Measurements from ENCODE around the gene CCNY. TPM values are rescaled to one million over a fixed set of nuclear protein-coding genes. Genes with fewer than 3 reads are reported as not detected.

CCNY gene
- total RNA-seq, 1 experiment from 2014 or later, result 59.1 TPM

DNA sequence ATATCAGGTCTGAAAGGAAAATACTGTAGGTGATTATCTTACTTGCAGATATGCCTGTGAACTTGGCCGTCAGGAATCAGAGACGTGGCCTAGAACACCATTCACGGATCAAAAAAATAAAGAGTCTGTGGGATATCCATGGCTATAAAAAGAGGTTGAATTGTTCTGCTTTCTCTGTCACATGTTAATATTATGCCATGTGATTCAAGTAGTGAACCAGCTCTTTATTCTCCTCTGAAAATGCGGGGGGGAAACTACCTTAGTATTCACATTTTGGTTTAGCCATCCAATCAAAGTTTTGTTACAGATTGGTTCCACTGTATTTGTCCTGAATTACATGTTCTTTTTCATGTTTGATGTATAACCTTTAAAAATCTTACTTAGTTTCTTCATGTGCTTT is 120.5 kb downstream of the CCNY start:
- no TSS peak for BruUV-seq (replicated peaks)
- Mint-ChIP-seq H3K27me3 (ENCODE audit: unreplicated experiment) (no peaks in the 10 kb centered on the region), H3K4me3 (ENCODE audit: low read depth, unreplicated experiment) (no peak overlapping the region), H3K27ac (ENCODE audit: unreplicated experiment) (no peak overlapping the region), H3K4me1 (ENCODE audit: low read depth, unreplicated experiment) (peaks cover 24% of the 10 kb centered on the region), H3K9me3 (ENCODE audit: low read depth, unreplicated experiment) (no peaks in the 10 kb centered on the region), H3K36me3 (ENCODE audit: insufficient read depth, unreplicated experiment) (peaks cover 3% of the 10 kb centered on the region)
- TF ChIP-seq, protein P1, sequence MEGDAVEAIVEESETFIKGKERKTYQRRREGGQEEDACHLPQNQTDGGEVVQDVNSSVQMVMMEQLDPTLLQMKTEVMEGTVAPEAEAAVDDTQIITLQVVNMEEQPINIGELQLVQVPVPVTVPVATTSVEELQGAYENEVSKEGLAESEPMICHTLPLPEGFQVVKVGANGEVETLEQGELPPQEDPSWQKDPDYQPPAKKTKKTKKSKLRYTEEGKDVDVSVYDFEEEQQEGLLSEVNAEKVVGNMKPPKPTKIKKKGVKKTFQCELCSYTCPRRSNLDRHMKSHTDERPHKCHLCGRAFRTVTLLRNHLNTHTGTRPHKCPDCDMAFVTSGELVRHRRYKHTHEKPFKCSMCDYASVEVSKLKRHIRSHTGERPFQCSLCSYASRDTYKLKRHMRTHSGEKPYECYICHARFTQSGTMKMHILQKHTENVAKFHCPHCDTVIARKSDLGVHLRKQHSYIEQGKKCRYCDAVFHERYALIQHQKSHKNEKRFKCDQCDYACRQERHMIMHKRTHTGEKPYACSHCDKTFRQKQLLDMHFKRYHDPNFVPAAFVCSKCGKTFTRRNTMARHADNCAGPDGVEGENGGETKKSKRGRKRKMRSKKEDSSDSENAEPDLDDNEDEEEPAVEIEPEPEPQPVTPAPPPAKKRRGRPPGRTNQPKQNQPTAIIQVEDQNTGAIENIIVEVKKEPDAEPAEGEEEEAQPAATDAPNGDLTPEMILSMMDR (IDR thresholded peaks at IDR 0.05; ENCODE audit: unreplicated experiment), result no peak
- intact Hi-C loops (cut with micrococcal nuclease; ENCODE audit: unreplicated experiment), result no loop called here
- no peak for DNase-seq
- CTCF ChIA-PET, result no interaction called here

DNA sequence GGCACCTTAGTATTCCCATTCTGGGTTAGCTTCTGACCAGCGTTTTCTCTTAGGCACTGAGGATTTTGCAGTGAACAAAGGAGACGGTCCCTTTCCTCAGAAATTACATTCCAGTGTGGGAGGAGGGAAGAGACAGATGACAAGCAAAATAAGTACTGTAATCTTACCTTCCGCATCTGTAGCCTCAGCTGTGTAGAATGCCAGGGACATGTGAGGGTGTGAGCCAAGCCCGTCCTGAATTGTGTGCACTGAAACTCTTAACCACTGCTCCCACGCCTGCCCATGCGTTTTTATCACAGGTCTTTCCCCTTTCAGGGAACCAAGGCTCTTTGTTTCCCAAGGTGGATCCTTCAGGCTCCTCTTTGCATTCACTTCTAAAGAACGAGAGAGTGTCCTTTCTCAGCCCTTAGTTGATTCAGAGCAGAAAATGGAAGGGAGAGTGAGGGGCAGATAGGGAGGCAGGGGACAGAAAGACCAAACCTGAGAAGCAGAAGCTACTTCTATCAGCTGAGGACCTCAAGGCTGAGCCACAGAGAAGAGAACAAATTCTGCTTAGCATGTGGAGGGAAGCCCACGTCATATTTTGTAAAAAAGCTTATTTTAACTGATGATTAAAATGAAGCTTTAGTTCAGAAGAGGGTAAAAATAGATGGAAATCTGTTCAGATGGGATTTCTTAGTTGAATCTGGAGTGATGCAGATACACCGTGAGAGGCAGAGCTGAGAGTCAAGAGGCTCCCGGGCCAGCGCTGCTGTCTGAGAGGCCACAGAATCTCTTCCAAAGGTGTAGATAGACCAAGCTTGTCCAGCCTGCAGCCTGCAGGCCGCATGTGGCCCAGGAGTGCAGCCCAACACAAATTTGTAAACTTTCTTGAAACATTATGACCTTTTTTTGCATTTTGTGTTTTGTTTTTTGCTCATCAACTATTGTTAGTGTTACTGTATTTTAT is 122.5 kb downstream of the CCNY start:
- no TSS peak for BruUV-seq (replicated peaks)
- H3K4me1 Mint-ChIP-seq (ENCODE audit: low read depth, unreplicated experiment), result peaks cover 42% of the 10 kb centered on the region
- no peak overlapping the region for H3K27ac Mint-ChIP-seq (ENCODE audit: unreplicated experiment)
- H3K27me3 Mint-ChIP-seq (ENCODE audit: unreplicated experiment), result no peaks in the 10 kb centered on the region
- TF ChIP-seq, protein P1 (IDR thresholded peaks at IDR 0.05; ENCODE audit: unreplicated experiment), result no peak
- intact Hi-C loops (cut with micrococcal nuclease; ENCODE audit: unreplicated experiment), result no loop called here
- H3K9me3 Mint-ChIP-seq (ENCODE audit: low read depth, unreplicated experiment), result no peaks in the 10 kb centered on the region
- CTCF ChIA-PET, result no interaction called here
- H3K36me3 Mint-ChIP-seq (ENCODE audit: insufficient read depth, unreplicated experiment), result peaks cover 3% of the 10 kb centered on the region
- DNase-seq, result no peak
- no peak overlapping the region for H3K4me3 Mint-ChIP-seq (ENCODE audit: low read depth, unreplicated experiment)

GRCh38 chr10:35459449-35459847 is 123.1 kb downstream of the CCNY start:
- no peaks in the 10 kb centered on the region for H3K9me3 Mint-ChIP-seq (ENCODE audit: low read depth, unreplicated experiment)
- intact Hi-C loops (cut with micrococcal nuclease; ENCODE audit: unreplicated experiment), result no loop called here

DNA sequence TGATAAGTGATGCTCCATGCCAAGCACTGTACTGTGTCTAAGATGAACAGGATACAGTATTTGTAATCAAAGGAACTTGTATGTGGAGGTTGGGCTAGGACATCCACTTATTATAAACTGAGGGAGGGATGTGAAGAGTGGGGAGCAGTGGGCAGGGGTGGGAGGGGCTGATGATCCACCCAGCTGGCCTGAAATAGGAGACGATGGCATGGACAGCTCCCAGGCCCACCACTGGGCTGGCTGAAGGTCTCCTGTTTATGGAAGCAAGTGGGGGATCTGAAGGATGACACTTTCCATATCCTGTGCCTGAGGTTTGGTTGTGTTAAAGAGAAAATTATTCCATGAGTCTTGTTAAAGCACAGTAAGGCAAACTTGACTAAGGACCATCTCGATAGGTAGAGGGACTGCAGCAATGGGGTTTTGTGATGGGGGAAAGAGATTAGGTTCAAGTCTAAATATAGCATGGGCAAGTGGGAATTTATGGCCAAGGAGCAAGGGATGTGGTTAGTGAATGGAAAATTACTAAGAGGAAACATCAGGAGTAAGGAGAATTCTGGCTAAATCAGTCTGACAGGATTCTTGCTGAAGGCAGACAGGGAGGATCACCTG is 124.6 kb downstream of the CCNY start:
- DNase-seq, result no peak
- CTCF ChIA-PET, result no interaction called here
- no peak overlapping the region for H3K27ac Mint-ChIP-seq (ENCODE audit: unreplicated experiment)
- peaks cover 42% of the 10 kb centered on the region for H3K4me1 Mint-ChIP-seq (ENCODE audit: low read depth, unreplicated experiment)
- intact Hi-C loops (cut with micrococcal nuclease; ENCODE audit: unreplicated experiment), result no loop called here
- TF ChIP-seq, protein P1 (IDR thresholded peaks at IDR 0.05; ENCODE audit: unreplicated experiment), result no peak
- H3K9me3 Mint-ChIP-seq (ENCODE audit: low read depth, unreplicated experiment), result no peaks in the 10 kb centered on the region
- BruUV-seq (replicated peaks), result no TSS peak
- H3K4me3 Mint-ChIP-seq (ENCODE audit: low read depth, unreplicated experiment), result no peak overlapping the region
- no peaks in the 10 kb centered on the region for H3K27me3 Mint-ChIP-seq (ENCODE audit: unreplicated experiment)
- H3K36me3 Mint-ChIP-seq (ENCODE audit: insufficient read depth, unreplicated experiment), result peaks cover 3% of the 10 kb centered on the region

More at GRCh38 chr10:35459449-35459847, 123.1 kb downstream of the CCNY start:
- Mint-ChIP-seq H3K27ac (ENCODE audit: unreplicated experiment) (no peak overlapping the region), H3K4me3 (ENCODE audit: low read depth, unreplicated experiment) (no peak overlapping the region), H3K36me3 (ENCODE audit: insufficient read depth, unreplicated experiment) (peaks cover 3% of the 10 kb centered on the region), H3K27me3 (ENCODE audit: unreplicated experiment) (no peaks in the 10 kb centered on the region), H3K4me1 (ENCODE audit: low read depth, unreplicated experiment) (peaks cover 42% of the 10 kb centered on the region)
- TF ChIP-seq, protein P1 (IDR thresholded peaks at IDR 0.05; ENCODE audit: unreplicated experiment), result no peak
- CTCF ChIA-PET, result no interaction called here
- no peak for DNase-seq
- no TSS peak for BruUV-seq (replicated peaks)

Data from Calu3 (cell line).